ENCODE measurements around the gene EXD3.
"Not testable (repeated sequence)": the region's sequence is repeated elsewhere in the genome, so short reads cannot be mapped to it uniquely, and the experiment has no call there.

The EXD3 gene

GRCh38 chr9:137272241-137273094 lies 150.5 kb downstream of the EXD3 start:
- DNase-seq (ENCODE audit: low read depth in 2 of 2): no peak

DNA sequence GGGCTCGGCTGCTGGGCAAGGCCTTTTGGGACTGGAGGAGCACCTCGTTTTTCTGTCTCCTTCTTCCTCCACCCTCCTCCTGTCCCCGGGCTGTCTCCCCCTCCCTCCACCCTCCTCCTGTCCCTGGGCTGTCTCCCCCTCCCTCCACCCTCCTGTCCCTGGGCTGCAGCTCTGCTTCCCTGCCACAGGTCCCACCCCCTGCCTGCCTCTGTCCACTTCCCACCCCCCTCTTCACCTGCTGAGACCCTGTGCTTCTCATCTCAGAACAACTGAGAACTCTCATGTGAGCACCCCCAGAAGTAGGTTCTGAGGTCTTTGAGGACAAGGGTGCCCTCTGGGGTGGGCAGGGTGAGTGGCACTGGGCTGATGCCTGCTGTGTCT lies 151.3 kb downstream of the EXD3 start:
- DNase-seq (ENCODE audit: low read depth in 2 of 2): no peak

DNA sequence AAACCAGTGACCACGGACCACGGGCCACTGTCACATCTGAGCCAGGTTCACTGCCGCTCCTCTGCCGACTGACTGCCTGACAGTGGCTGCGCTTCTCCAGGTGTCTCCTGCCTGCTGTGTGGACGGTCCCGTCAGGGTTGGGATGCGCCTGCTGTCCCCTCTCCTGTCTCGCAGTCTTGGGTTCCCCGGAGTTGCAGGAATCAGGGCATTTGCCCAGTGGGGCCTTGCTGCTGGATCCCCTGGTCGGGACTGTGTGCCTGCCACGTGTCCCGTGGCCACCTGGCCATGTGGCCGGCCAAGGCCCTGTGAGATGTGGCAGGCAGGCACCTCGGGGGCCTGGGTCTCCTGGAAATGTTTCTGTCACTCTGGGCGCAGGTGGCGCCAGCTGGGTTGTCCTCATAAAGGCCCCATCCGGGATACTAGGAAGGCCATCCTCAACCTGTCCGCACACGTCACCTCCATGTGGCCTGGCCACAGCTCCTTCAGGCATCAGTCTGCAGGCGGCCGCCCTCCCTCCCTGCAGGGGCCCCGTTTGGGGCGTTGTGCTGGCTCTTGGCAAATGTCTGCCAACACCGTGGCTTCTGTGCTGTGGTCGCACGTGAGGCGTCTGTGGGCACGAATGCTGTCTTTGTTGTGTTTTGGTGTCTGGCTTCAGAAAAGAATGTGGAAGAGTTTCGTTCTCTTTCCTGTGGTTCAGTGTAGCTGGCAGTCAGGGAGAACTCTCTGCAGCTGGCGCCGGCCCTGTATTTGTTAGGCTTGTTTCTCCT lies 151.8 kb downstream of the EXD3 start:
- no peak for DNase-seq (ENCODE audit: low read depth in 2 of 2)

DNA sequence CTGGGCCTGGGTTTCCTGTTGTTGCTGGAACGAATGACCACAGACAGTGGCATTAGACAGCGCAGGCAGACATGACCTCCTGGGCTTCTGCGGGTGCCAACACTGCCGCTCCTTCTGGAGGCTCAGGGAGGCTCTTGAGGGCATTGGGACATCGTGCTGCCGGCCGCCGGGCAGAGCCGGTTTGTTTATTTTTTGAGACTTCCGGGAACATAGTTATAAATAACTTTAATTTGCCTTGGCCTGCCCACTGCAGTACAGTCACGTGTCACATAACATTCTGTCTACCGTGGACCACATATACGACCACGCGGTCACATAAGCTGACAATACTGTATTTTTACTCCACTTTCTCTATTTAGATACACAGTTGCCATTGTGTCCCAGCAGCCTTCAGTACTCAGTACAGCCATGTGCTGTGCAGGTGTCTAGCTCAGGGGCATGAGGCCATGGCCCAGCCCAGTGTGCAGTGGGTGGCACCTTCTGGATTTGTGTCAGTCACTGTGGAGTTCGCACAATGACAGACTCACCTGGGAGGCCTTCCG lies 153.7 kb downstream of the EXD3 start:
- DNase-seq (ENCODE audit: low read depth in 2 of 2): no peak

DNA sequence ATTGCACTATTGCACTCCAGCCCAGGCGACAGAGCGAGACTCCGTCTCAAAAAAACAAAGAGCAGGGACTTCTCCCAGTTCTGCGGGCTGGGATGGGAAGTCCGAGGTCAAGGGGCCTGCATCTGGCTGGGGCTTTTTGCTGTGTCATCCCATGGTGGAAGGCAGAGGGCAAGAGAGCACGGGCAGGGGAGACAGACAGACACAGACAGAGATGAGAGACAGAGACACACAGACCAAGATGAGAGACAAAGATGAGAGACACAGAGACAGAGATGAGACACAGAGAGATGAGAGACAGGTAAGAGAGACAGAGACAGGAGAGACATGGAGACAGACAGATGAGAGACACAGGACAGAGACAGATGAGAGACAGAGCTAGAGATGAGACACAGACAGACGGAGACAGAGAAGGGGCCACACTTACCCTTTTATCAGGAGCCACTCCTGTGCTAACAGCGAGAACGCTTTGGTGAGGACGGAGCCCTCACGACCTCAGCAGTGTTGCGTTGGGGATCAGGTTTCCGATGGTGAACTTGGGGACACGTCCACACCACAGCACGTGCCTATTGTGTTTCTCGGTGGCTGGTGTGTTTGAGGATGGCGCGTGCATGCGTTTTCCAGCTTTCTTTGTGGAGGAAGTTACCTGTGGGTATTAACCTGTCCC lies 154.3 kb downstream of the EXD3 start:
- DNase-seq (ENCODE audit: low read depth in 2 of 2): no peak

DNA sequence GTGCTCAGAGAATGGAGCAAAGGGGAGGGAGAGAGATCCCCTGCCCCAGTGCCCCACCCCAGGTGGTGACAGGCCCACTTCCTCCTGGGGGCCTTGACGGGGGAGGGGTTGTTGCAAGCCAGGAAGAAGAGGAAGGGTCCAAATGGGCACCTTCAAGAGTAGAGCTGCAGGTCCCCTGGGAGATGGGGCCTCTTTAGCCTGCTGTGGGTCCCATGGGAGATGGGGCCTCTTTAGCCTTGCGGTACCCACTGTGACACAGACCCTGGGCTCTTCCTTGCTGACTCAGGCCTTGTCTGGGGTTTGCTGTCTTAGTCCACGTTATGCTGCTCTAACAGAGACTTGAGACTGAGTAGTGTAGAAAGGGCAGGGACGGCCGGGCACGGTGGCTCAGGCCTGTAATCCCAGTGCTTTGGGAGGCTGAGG lies 155.0 kb downstream of the EXD3 start:
- DNase-seq (ENCODE audit: low read depth in 2 of 2): no peak

DNA sequence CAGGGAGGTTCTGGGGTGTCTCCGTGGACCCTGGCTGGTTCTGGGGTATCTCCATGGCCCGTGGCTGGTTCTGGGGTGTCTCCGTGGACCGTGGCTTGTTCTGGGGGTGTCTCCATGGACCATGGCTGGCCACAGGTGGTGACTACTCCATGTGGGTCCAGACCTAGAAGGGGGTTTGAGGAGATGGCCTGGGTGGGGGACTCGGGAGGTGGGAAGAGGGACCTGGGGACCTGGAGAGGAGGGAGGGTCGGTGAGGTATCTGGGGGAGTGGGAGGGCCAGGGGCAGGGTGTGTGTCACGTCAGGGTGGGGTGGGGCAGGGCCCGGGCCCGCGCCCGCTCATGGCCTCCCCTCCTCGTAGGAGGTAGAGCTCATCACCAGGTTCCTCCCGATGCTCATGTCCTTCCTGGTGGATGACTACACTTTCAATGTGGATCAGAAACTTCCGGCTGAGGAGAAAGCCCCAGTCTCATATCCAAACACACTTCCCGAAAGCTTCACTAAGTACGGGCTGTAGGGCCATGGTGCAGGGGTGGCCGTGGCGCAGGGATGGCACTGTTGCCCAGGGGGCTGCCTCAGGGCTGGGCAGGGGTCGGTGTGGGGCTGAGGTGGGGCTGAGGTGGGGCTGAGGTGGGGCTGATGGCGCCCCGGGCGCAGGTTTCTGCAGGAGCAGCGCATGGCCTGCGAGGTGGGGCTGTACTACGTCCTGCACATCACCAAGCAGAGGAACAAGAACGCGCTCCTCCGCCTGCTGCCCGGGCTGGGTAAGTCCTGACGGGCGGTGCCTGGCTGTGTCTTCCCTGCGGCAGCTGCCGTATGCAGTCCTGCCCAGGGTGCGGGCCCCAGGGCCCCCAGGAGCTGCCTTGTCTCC lies 156.1 kb downstream of the EXD3 start:
- DNase-seq (ENCODE audit: low read depth in 2 of 2): no peak

DNA sequence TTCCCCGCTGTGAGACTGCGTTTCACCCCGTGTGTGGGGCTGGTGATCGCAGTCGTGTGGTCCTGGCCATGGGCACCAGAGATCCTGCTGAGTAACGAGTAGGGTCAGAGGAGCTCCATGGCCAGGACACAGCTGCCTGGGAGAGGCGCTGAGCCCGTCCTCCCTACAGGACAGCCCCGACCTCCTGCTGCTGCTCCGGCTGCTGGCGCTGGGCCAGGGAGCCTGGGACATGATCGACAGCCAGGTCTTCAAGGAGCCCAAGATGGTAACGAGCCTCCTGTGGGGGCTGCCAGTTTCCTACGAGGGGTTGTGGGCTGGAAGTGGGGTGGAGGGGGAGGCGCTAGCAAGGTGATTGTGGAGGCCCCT lies 156.8 kb downstream of the EXD3 start:
- DNase-seq (ENCODE audit: low read depth in 2 of 2): no peak

- DNase-seq (ENCODE audit: low read depth in 2 of 2): no peak
Observed at GRCh38 chr9:137265496-137266161, 157.3 kb downstream of the EXD3 start.

GRCh38 chr9:137264067-137264466 lies 158.9 kb downstream of the EXD3 start:
- no peak for DNase-seq (ENCODE audit: low read depth in 2 of 2)

- no peak for DNase-seq (ENCODE audit: low read depth in 2 of 2)
Observed at GRCh38 chr9:137263506-137263905, 159.5 kb downstream of the EXD3 start.

GRCh38 chr9:137262909-137263285 lies 160.1 kb downstream of the EXD3 start:
- no peak for DNase-seq (ENCODE audit: low read depth in 2 of 2)

DNA sequence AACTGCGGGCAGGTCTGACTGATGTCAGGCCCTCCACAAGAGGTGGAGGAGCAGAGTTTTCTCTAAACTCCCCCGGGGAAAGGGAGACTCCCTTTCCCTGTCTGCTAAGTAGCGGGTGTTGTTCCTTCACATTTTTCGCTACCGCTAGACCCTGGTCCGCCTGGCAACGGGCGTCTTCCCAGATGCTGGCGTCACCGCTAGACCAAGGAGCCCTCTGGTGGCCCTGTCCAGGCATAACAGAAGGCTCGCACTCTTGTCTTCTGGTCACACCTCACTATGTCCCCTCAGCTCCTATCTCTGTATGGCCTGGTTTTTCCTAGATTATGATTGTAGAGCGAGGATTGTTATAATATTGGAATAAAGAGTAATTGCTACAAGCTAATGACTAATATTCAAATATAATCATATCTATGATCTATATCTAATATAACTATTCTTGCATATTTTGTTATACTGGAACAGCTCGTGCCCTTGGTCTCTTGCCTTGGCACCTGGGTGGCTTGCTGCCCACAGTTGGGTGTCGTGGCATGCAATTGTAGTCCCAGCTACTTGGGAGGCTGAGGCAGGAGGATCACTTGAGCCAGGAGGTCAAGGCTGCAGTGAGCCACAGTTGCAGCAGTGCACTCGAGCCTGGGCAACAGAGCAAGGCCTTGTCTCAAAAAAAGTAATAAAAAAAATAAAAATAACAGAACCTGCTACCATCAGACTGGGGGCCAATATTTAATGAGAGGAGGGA lies 160.6 kb downstream of the EXD3 start:
- not testable (repeated sequence) for DNase-seq (ENCODE audit: low read depth in 2 of 2)
